ES-I3 (cell line): ENCODE results near the gene DSCAM.

ENCODE experiments used
- H3K36me3 ChIP-seq: 2 replicates; pipeline ENCODE4 v1.6.1; 2013; ENCODE audit warnings: mild to moderate bottlenecking, low read length, control low read depth, moderate library complexity; ENCODE audit not compliant: insufficient read depth
- H3K4me1 ChIP-seq: 2 replicates; pipeline ENCODE4 v1.6.1; 2013; ENCODE audit warnings: mild to moderate bottlenecking, control low read depth, low read length; ENCODE audit not compliant: insufficient read depth
- H3K9ac ChIP-seq: 2 replicates; pipeline ENCODE4 v1.6.1; 2013; ENCODE audit warnings: low read depth, mild to moderate bottlenecking, low read length, moderate library complexity
- H3K9me3 ChIP-seq: 2 replicates; pipeline ENCODE4 v1.6.1; 2013; ENCODE audit warnings: mild to moderate bottlenecking, low read length, moderate library complexity; ENCODE audit not compliant: control insufficient read depth, insufficient read depth

Gene DSCAM

DNA sequence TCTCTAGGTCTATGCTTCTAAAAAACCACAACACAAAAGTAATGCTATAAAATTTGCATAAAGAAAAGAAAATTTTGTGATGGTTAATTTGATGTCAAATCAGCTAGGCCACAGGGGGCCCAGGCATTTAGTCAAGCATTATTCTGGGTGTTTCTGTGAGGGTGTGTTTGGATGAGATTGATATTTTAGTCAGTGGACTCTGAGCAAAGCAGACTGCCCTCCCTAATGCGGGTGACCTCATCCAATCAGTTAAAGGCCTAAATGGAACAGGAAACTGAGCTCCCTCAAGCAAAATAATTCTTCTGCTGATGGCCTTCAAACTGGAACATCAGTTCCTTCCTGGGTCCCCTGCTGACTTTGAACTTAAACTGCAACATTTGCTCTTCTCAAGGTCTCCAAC lies 358.0 kb downstream of the DSCAM start:
- Histone ChIP-seq H3K4me1 (no peaks in the 10 kb centered on the region), H3K36me3 (no peaks in the 10 kb centered on the region), H3K9ac (no peak overlapping the region), H3K9me3 (no peaks in the 10 kb centered on the region)

- H3K4me1 ChIP-seq, result no peaks in the 10 kb centered on the region
- H3K36me3 ChIP-seq, result no peaks in the 10 kb centered on the region
- no peaks in the 10 kb centered on the region for H3K9me3 ChIP-seq
- no peak overlapping the region for H3K9ac ChIP-seq
These were observed 365.2 kb downstream of the DSCAM start for GRCh38 chr21:40481764-40482163.

- no peaks in the 10 kb centered on the region for H3K9me3 ChIP-seq
- no peaks in the 10 kb centered on the region for H3K36me3 ChIP-seq
- no peaks in the 10 kb centered on the region for H3K4me1 ChIP-seq
- no peak overlapping the region for H3K9ac ChIP-seq
These were observed 372.4 kb downstream of the DSCAM start for GRCh38 chr21:40474513-40474912.

GRCh38 chr21:40472013-40472412 lies 374.9 kb downstream of the DSCAM start:
- H3K9me3 ChIP-seq, result no peaks in the 10 kb centered on the region
- H3K36me3 ChIP-seq, result no peaks in the 10 kb centered on the region
- H3K9ac ChIP-seq, result no peak overlapping the region
- no peaks in the 10 kb centered on the region for H3K4me1 ChIP-seq

GRCh38 chr21:40471103-40471502 lies 375.9 kb downstream of the DSCAM start:
- Histone ChIP-seq H3K36me3 (no peaks in the 10 kb centered on the region), H3K9me3 (no peaks in the 10 kb centered on the region), H3K4me1 (no peaks in the 10 kb centered on the region), H3K9ac (no peak overlapping the region)

DNA sequence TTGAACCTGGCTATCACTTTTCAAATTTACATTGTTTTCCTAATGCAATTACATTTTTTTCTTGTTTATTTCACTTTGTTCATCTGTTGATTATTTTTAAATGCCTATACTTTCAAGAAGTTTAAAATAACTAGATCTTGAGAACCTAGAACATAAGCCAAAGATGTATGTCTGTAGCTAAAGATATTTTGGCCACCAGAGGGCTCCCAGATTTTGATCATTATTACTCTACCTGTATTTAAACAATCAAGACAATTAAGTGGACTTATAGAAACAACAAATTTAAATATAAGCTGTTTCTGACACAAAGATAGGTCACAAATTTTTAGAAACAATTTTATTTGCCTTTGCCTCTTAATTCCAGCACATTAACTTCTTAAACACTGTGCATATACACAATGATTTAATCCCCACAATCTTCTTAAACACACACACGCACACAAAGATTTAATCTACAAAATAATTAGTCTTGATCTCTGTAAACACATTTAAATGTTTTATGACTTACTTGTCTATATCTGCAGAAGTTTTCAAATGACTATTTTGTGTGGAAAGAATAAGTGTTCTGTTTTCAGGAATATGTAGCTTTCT lies 380.0 kb downstream of the DSCAM start:
- H3K9me3 ChIP-seq, result no peaks in the 10 kb centered on the region
- H3K36me3 ChIP-seq, result no peaks in the 10 kb centered on the region
- H3K9ac ChIP-seq, result no peak overlapping the region
- no peaks in the 10 kb centered on the region for H3K4me1 ChIP-seq

DNA sequence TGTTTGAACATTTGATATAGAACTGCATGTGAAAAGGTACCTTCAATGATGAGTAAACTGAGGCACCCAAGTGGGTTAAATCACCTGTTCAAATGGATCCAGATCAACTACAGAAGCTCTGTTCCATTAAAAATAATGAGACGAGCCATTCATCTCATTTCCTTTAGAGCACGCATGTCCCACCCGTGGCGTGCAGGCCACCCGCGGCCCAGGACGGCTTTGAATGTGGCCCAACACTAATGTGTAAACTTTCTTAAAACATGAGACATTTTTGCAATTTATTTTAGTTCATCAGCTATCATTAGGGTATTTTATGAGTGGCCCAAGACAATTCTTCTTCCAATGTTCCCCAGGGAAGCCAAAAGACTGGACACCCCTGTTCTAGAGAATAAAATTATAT lies 381.6 kb downstream of the DSCAM start:
- no peak overlapping the region for H3K9ac ChIP-seq
- no peaks in the 10 kb centered on the region for H3K4me1 ChIP-seq
- no peaks in the 10 kb centered on the region for H3K9me3 ChIP-seq
- no peaks in the 10 kb centered on the region for H3K36me3 ChIP-seq

- H3K36me3 ChIP-seq, result no peaks in the 10 kb centered on the region
- H3K9ac ChIP-seq, result no peak overlapping the region
- H3K9me3 ChIP-seq, result no peaks in the 10 kb centered on the region
- no peaks in the 10 kb centered on the region for H3K4me1 ChIP-seq
These were observed 383.8 kb downstream of the DSCAM start for GRCh38 chr21:40463176-40463575.

- Histone ChIP-seq H3K36me3 (no peaks in the 10 kb centered on the region), H3K9ac (no peak overlapping the region), H3K9me3 (no peaks in the 10 kb centered on the region), H3K4me1 (no peaks in the 10 kb centered on the region)
These were observed 385.9 kb downstream of the DSCAM start for GRCh38 chr21:40461008-40461407.

DNA sequence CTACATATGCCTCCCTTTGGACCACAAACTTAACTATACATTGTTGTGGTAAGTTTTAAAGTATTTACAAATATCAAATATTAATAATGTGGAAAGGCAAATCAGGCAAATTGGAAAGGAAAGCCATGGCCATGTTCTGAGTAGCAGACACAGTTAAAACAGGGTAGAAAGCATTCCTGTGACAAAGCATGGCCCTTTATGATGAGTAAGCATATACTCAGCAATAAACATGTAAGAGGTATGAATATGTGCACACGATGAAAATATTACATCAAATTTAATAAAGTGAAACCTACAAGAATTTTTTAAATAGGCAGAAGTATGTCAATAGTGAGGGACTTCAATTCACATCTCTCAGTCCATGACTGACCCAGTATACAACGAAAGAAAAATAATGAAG lies 389.2 kb downstream of the DSCAM start:
- Histone ChIP-seq H3K4me1 (no peaks in the 10 kb centered on the region), H3K9me3 (no peaks in the 10 kb centered on the region), H3K9ac (no peak overlapping the region), H3K36me3 (no peaks in the 10 kb centered on the region)

- H3K9ac ChIP-seq, result no peak overlapping the region
These were observed 392.9 kb downstream of the DSCAM start for GRCh38 chr21:40454057-40454456.

GRCh38 chr21:40453183-40453582 lies 393.8 kb downstream of the DSCAM start:
- Histone ChIP-seq H3K9ac (no peak overlapping the region), H3K9me3 (no peaks in the 10 kb centered on the region), H3K36me3 (no peaks in the 10 kb centered on the region), H3K4me1 (no peaks in the 10 kb centered on the region)

More at GRCh38 chr21:40454057-40454456, 392.9 kb downstream of the DSCAM start:
- Histone ChIP-seq H3K9me3 (no peaks in the 10 kb centered on the region), H3K36me3 (no peaks in the 10 kb centered on the region), H3K4me1 (no peaks in the 10 kb centered on the region)

GRCh38 chr21:40452548-40452947 lies 394.4 kb downstream of the DSCAM start:
- H3K4me1 ChIP-seq, result no peaks in the 10 kb centered on the region
- H3K36me3 ChIP-seq, result no peaks in the 10 kb centered on the region
- H3K9me3 ChIP-seq, result no peaks in the 10 kb centered on the region
- H3K9ac ChIP-seq, result no peak overlapping the region

DNA sequence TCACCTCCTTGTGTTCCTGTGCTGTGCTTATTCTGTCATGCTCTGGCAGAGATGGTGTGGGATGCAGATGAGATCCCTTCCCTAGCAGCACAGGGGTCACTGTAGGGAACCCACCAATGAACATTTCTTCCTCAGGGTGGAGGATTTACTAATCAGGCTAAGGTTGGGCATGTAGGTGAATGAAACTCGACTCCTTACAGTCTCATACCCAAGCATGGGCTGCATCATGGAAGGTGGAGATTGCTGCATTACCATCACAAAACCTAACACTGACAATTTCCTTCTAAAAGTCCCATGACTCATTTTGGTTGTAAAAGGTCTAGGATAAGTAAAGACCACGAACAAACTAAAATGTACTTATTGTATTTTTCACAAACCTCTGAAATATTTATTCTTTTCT lies 399.9 kb downstream of the DSCAM start:
- Histone ChIP-seq H3K9ac (no peak overlapping the region), H3K9me3 (peaks cover 4% of the 10 kb centered on the region; the same call in 1 of the 2 replicates), H3K4me1 (no peaks in the 10 kb centered on the region; the same call in 1 of the 2 replicates), H3K36me3 (no peaks in the 10 kb centered on the region)

- no peaks in the 10 kb centered on the region; the same call in 1 of the 2 replicates for H3K4me1 ChIP-seq
- H3K36me3 ChIP-seq, result no peaks in the 10 kb centered on the region
- peaks cover 4% of the 10 kb centered on the region; the same call in 1 of the 2 replicates for H3K9me3 ChIP-seq
- no peak overlapping the region for H3K9ac ChIP-seq
These were observed 401.5 kb downstream of the DSCAM start for GRCh38 chr21:40445349-40445921.
